Neural progenitor cell (in vitro differentiated cells): Measurements from ENCODE around the gene PRR33. TPM values are rescaled to one million over a fixed set of nuclear protein-coding genes. Genes with fewer than 3 reads are reported as not detected.

Experiments used
- DNase-seq: peaks from one replicate; pipeline ENCODE4 v3.0.0-alpha.2; 2016; ENCODE audit warnings: low spot score
- H2AFZ ChIP-seq: fragments of 200-600 bp; sonication (generic); replicated peaks from 2 replicates; pipeline ENCODE4 v1.6.1; 2016; ENCODE audit warnings: antibody characterized with exemption
- H3F3A ChIP-seq: fragments of 200-600 bp; sonication (generic); 2 replicates; pipeline ENCODE4 v1.6.1; 2016; ENCODE audit warnings: antibody characterized with exemption, low read depth
- H3K27ac ChIP-seq: fragments of 200-600 bp; sonication (generic); 2 replicates; pipeline ENCODE4 v1.5.1; 2016; ENCODE audit warnings: mild to moderate bottlenecking
- H3K27me3 ChIP-seq: fragments of 200-600 bp; sonication (generic); 2 replicates; pipeline ENCODE4 v1.6.1; 2016; ENCODE audit warnings: mild to moderate bottlenecking, moderate library complexity
- H3K36me3 ChIP-seq: fragments of 200-600 bp; sonication (generic); 2 replicates; pipeline ENCODE4 v1.5.1; 2016
- H3K4me1 ChIP-seq: fragments of 200-600 bp; sonication (generic); 2 replicates; pipeline ENCODE4 v1.6.1; 2016; ENCODE audit warnings: mixed run types
- H3K4me2 ChIP-seq: fragments of 200-600 bp; sonication (generic); 2 replicates; pipeline ENCODE4 v1.6.1; 2016
- H3K4me3 ChIP-seq: fragments of 200-600 bp; sonication (generic); 2 replicates; pipeline ENCODE4 v1.5.1; 2016
- H3K79me2 ChIP-seq: fragments of 200-600 bp; sonication (generic); 2 replicates; pipeline ENCODE4 v1.6.1; 2016; ENCODE audit warnings: low read depth
- H3K9ac ChIP-seq: fragments of 200-600 bp; sonication (generic); 2 replicates; pipeline ENCODE4 v1.6.1; 2016
- H3K9me3 ChIP-seq: fragments of 200-600 bp; sonication (generic); 2 replicates; pipeline ENCODE4 v1.5.1; 2016; ENCODE audit warnings: low read depth
- H4K20me1 ChIP-seq: fragments of 200-600 bp; sonication (generic); 2 replicates; pipeline ENCODE4 v1.6.1; 2016; ENCODE audit warnings: low read depth
- H3K27ac Mint-ChIP-seq: 3 replicates; pipeline ENCODE4 v1.8.0; 2021; ENCODE audit warnings: mixed read lengths
- H3K27me3 Mint-ChIP-seq: 2 replicates; pipeline ENCODE4 v1.8.0; 2022; ENCODE audit warnings: low read depth, mild to moderate bottlenecking, inconsistent platforms, moderate library complexity, mixed read lengths; ENCODE audit not compliant: insufficient read depth
- H3K36me3 Mint-ChIP-seq: 3 replicates; pipeline ENCODE4 v1.8.0; 2021; ENCODE audit warnings: mixed read lengths
- H3K4me1 Mint-ChIP-seq: 3 replicates; pipeline ENCODE4 v1.8.0; 2021; ENCODE audit warnings: mixed read lengths
- H3K4me3 Mint-ChIP-seq: 3 replicates; pipeline ENCODE4 v1.8.0; 2021; ENCODE audit warnings: mild to moderate bottlenecking, moderate library complexity, mixed read lengths
- H3K9me3 Mint-ChIP-seq: 3 replicates; pipeline ENCODE4 v1.8.0; 2020; ENCODE audit warnings: mixed read lengths
- EZH2 ChIP-seq: fragments of 200-600 bp; sonication (generic); IDR thresholded peaks from 2 replicates; pipeline ENCODE4 v1.6.1; 2017; ENCODE audit warnings: antibody characterized with exemption, mild to moderate bottlenecking, moderate library complexity
- EZH2phosphoT487 ChIP-seq: fragments of 200-600 bp; sonication (generic); IDR thresholded peaks from 2 replicates; pipeline ENCODE4 v1.6.1; 2017; ENCODE audit warnings: antibody characterized with exemption
- total RNA-seq: library from RNA; depleted of rRNA; stranded (reverse); fragments of >200 nt; gene quantifications from 2 replicates; pipeline ENCODE4 v1.2.3, GENCODE V29; 2015; ENCODE audit warnings: low replicate concordance
- TF ChIP-seq, protein P1 (sequence below): fragments of 200-600 bp; sonication (generic); IDR thresholded peaks from 2 replicates; pipeline ENCODE4 v1.5.1; 2017; ENCODE audit warnings: antibody characterized with exemption, mild to moderate bottlenecking

PRR33 gene
- total RNA-seq, 1 donor from 2014 or later = not detected

- no peak overlapping the region for H3K27ac Mint-ChIP-seq
- no peaks in the 10 kb centered on the region for H3K27me3 ChIP-seq
- no peak overlapping the region for H3K4me3 ChIP-seq
- H3K27ac ChIP-seq = no peak overlapping the region
- no peaks in the 10 kb centered on the region for H3K36me3 ChIP-seq
- H3K79me2 ChIP-seq = no peaks in the 10 kb centered on the region
- no peak overlapping the region for H2AFZ ChIP-seq
- no peaks in the 10 kb centered on the region for H3K36me3 Mint-ChIP-seq
- H3K27me3 Mint-ChIP-seq = peaks cover 5% of the 10 kb centered on the region
- TF ChIP-seq, protein P1, sequence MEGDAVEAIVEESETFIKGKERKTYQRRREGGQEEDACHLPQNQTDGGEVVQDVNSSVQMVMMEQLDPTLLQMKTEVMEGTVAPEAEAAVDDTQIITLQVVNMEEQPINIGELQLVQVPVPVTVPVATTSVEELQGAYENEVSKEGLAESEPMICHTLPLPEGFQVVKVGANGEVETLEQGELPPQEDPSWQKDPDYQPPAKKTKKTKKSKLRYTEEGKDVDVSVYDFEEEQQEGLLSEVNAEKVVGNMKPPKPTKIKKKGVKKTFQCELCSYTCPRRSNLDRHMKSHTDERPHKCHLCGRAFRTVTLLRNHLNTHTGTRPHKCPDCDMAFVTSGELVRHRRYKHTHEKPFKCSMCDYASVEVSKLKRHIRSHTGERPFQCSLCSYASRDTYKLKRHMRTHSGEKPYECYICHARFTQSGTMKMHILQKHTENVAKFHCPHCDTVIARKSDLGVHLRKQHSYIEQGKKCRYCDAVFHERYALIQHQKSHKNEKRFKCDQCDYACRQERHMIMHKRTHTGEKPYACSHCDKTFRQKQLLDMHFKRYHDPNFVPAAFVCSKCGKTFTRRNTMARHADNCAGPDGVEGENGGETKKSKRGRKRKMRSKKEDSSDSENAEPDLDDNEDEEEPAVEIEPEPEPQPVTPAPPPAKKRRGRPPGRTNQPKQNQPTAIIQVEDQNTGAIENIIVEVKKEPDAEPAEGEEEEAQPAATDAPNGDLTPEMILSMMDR = no peak
- TF ChIP-seq EZH2 (no peak), EZH2phosphoT487 (no peak)
- no peak overlapping the region for H3K9ac ChIP-seq
- no peaks in the 10 kb centered on the region for H3K4me1 ChIP-seq
- H4K20me1 ChIP-seq = no peaks in the 10 kb centered on the region
- H3F3A ChIP-seq = no peaks in the 10 kb centered on the region
- H3K9me3 Mint-ChIP-seq = no peaks in the 10 kb centered on the region
- no peak overlapping the region for H3K4me3 Mint-ChIP-seq
- no peaks in the 10 kb centered on the region for H3K9me3 ChIP-seq
- DNase-seq = peak; percentile 1
- H3K4me1 Mint-ChIP-seq = peaks cover 7% of the 10 kb centered on the region
- no peak overlapping the region for H3K4me2 ChIP-seq
These were observed 28.6 kb upstream of the PRR33 start for GRCh38 chr11:1920128-1920908.

DNA sequence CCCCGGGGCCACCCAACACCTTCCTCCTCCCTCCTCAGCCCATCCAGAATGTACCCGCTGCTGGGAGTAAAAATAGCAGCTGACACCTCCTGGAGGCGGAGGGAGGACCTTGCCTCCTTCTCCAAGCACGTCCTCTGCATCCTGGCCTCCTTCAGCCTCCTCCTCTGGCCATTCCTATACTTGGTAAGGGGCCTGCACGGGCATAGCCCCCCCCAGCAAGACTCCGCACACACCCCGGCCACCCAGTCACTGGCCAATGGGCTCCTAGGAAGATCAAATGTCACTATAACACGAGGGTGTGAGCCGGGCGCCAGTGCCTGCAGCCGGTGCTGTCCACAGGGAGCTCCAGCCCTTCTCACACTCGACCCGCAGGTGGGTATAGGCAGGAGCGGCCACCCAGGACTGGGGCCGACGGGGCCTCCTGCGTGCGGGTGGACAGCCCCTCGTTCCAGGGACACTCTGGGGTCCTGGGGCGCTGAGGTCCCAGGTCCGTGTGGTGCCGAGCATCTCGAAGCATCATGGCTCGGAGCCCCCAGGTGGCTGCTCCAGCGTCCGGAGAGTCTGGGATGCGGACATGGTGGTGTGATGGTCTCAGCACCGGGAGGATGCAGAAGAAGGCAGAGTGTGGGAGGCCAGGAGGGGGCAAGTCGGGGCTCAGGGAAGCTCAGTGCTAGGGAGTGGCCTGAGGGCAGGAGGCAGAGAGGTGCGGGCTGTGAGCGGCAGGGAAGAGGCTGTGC lies 27.9 kb upstream of the PRR33 start, which contains the start of gene TNNT3:
Gene TNNT3, plus strand, starts transcription at position 313 of the 737 bp plus-strand sequence. CDS start 3,172 bp downstream, outside the sequence.
- Histone ChIP-seq H3F3A (no peaks in the 10 kb centered on the region), H3K9ac (no peak within 1 kb of the TSS), H3K4me3 (no peak within 1 kb of the TSS), H3K4me1 (no peaks in the 10 kb centered on the region), H3K27me3 (no peaks in the 10 kb centered on the region), H3K9me3 (no peaks in the 10 kb centered on the region), H3K27ac (no peak within 1 kb of the TSS), H3K79me2 (no peaks in the 10 kb centered on the region), H3K36me3 (no peaks in the 10 kb centered on the region), H4K20me1 (no peaks in the 10 kb centered on the region), H3K4me2 (no peak within 1 kb of the TSS), H2AFZ (no peak within 1 kb of the TSS)
- Mint-ChIP-seq H3K9me3 (peaks cover 6% of the 10 kb centered on the region), H3K4me1 (peaks cover 10% of the 10 kb centered on the region), H3K27me3 (peaks cover 10% of the 10 kb centered on the region), H3K4me3 (no peak within 1 kb of the TSS), H3K27ac (peak within 1 kb of the TSS; percentile 46), H3K36me3 (no peaks in the 10 kb centered on the region)
- DNase-seq = peak; percentile 22
- TF ChIP-seq, protein P1 = no peak
- TF ChIP-seq EZH2 = no peak
- no peak for TF ChIP-seq EZH2phosphoT487

DNA sequence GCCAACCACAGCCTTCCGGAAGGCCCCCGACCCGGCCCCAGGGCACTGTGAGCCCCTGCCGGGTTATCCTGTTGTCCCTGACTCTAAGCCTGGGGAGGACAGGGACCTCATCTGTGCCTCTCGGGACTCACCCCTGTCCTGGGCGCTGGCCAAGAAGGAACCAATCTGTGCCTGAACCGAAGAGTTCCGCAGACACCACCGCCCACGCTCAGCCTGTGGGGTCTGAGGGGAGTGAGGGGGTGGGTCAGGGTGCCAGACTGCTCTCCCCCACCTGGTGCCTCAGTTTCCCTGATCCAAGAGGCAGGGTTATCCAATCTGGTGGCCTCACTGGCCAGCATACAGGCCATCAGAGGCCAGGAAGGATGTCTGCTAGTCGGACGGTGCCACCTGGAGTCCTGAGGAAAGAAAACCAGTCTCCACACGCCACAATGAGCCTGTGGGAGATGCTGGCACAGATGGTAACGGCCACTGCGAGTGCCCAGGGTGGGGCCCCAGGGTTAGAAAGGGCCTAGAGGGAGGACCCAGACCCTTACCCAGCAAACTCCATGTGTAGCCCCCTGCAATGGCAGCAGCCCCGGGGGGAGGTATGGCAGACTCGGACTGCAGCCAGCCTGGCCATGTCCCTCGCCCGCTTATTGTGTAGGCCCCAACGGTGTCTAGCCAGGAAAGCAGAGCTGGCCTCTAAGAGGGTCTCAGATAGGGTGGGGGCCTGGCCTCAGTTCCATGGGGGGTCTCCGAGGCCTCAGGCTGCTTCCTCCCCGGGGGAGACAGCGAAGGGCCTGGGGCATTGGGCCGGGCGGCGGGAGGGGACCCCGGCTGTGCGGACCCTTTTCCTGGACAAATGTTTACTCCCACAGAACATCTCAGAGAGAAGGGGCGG lies 27.0 kb upstream of the PRR33 start:
- Histone ChIP-seq H3K9me3 (no peaks in the 10 kb centered on the region), H2AFZ (no peak overlapping the region), H3K4me2 (no peak overlapping the region), H3K36me3 (no peaks in the 10 kb centered on the region), H3K4me3 (no peak overlapping the region), H3K4me1 (no peaks in the 10 kb centered on the region), H3K9ac (no peak overlapping the region), H3F3A (no peaks in the 10 kb centered on the region), H3K79me2 (no peaks in the 10 kb centered on the region), H3K27me3 (no peaks in the 10 kb centered on the region), H4K20me1 (no peaks in the 10 kb centered on the region), H3K27ac (no peak overlapping the region)
- Mint-ChIP-seq H3K9me3 (peaks cover 7% of the 10 kb centered on the region), H3K36me3 (no peaks in the 10 kb centered on the region), H3K27ac (peak overlapping the region; percentile 46), H3K4me3 (no peak overlapping the region), H3K4me1 (peaks cover 12% of the 10 kb centered on the region), H3K27me3 (peaks cover 13% of the 10 kb centered on the region)
- no peak for DNase-seq
- TF ChIP-seq EZH2 (no peak), EZH2phosphoT487 (no peak)
- TF ChIP-seq, protein P1 = no peak
